GM12865 (cell line): ENCODE data around the gene S100A11.

Experiments
- DNase-seq: peaks from one replicate; pipeline ENCODE4 v3.0.0; 2010; ENCODE audit warnings: low read depth
- H3K4me3 ChIP-seq: 2 replicates; pipeline ENCODE4 v1.5.1; 2011; ENCODE audit warnings: mild to moderate bottlenecking, low read depth, low read length, control low read depth
- TF ChIP-seq, protein P1 (sequence below): IDR thresholded peaks from 2 replicates; pipeline ENCODE4 v1.5.1; 2011; ENCODE audit warnings: low read length, control low read depth, low read depth, inconsistent platforms; ENCODE audit not compliant: insufficient read depth; ENCODE audit errors: missing control alignments

Gene S100A11

DNA sequence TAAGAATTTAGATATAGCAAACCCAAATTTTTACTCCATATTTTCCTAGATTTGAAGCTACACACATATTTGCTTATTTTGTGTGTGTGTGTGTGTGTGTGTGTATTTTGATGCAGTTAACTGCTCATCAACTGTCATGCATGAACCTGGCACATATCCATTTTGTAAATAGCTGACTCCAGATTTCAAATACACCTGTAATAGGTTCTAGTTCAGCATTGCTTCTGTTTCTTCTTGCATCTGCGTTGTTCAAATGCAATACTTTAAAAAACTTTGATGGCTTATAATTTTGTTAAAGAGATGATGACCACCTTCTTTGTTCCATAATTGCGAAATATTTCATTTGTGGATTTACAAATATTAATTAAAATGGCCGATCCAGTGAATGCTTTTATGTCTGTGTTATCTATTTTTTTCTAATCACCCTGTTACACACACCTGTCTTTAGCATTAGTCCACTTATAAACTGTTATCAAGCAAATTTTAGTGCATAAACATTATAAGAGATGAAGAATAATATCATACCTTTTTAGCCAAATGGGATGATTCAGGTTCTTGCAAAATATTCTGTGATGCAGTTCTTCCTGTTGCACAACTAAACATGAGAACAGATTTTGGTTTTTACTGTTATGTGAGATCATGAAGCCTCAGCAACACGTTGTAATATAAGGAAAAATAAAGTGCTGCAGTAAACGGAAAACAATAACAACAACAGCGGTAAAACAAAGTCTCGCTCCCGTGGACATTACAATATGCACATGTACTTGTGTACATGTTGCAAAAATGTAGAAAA lies 12.7 kb upstream of the S100A11 start:
- no peak overlapping the region for H3K4me3 ChIP-seq
- TF ChIP-seq, protein P1, sequence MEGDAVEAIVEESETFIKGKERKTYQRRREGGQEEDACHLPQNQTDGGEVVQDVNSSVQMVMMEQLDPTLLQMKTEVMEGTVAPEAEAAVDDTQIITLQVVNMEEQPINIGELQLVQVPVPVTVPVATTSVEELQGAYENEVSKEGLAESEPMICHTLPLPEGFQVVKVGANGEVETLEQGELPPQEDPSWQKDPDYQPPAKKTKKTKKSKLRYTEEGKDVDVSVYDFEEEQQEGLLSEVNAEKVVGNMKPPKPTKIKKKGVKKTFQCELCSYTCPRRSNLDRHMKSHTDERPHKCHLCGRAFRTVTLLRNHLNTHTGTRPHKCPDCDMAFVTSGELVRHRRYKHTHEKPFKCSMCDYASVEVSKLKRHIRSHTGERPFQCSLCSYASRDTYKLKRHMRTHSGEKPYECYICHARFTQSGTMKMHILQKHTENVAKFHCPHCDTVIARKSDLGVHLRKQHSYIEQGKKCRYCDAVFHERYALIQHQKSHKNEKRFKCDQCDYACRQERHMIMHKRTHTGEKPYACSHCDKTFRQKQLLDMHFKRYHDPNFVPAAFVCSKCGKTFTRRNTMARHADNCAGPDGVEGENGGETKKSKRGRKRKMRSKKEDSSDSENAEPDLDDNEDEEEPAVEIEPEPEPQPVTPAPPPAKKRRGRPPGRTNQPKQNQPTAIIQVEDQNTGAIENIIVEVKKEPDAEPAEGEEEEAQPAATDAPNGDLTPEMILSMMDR, result no peak
- DNase-seq, result no peak

DNA sequence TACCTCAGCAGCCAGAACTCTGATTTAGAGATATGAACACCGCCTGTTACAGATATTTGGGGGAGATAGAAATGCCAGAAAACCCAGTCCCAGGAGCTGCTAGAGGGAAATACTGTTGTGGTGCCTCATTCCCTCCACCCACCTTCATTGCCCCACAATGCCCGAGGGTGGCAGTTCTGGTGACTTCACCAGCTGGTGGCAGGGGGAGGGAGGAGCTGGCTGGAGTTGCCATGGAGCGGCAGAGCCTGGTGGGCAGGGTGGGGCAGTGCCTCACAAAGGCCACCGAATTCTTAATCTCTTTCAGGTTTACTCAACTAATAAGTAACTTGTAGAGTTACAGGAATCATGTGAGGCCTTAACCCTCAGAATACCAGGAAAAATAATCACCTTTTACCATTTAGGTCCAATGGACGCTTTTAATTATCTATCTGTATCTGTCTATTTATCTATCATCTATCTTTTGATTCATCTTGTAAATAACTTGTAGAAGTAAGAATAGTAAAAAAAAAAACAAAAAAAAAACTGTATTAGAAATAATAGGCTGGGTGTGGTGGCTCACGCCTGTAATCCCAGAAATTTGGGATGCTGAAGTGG lies 11.7 kb upstream of the S100A11 start:
- H3K4me3 ChIP-seq, result peak overlapping the region; percentile 12; the same call in 1 of the 2 replicates
- DNase-seq, result no peak
- TF ChIP-seq, protein P1, result no peak

DNA sequence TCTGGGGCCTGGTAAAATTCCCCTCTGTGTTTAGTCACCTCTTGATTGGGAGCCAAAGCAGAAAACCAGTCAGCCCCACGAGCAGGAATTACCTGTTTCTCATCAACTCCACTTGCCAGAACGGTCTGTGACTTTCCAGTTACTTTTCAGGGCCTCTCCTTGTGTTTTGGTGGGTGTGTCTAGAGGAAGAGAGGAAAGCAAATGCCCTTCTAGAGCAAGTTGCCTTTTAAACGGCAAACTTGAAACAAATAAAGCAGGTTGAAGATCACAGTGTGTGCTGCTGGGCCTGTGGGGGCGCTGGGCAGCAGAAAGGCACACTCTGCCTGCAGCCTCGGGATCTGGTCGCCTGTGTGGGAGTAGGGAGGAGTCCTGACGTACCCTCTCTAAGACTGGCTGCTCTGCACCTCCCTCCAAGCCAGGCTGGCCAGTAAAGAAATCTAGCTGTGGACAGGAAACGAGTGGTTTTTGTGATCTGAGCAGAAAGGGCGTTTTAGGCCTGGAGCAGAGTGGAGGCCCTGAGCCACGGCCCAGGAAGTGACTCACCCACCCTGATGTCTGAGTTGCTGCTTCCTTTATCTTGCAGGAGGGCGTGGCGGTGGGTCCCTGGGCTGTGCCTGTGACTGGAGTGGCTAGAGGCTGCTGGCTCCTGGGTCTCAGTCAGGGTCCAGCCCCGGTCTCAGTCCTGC lies 11.1 kb upstream of the S100A11 start:
- peak; percentile 97 for DNase-seq
- TF ChIP-seq, protein P1, result peak; percentile 65
- H3K4me3 ChIP-seq, result peak overlapping the region; percentile 37

DNA sequence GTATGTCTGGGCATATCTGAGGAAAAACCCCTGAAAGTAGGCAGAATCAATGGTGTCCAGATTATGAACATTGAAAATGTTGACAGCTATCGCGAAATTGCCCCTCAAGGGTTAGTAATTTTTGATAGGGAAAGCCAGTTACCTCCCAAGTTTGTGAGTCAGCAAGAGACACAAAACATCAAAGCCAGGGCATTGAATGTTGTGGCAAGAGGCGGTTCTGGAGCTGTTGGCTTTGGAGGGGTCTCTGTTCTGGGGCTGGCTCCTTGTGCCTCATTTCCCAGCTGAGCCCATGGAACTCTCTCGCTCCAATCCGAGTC lies 10.6 kb upstream of the S100A11 start:
- TF ChIP-seq, protein P1, result no peak
- peak overlapping the region; percentile 37 for H3K4me3 ChIP-seq
- no peak for DNase-seq

DNA sequence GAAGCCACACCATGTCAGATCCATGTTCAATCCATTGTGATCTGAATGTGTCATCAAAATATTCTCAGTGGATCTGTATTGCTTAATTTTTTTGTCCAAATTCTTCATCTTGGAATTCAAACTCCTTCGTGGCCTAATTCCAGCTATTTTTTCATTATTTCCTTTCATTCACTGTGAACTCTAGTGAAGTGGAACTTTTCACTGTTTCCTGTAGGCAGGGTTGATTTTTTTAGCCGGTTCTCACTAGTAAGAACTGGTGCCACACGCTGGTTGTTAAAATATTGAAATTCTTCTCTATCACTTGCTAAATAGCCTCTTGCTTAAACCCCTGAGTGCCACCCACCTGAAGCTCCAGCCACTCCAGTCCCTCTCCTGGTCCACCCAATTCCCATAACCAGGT lies 7.6 kb upstream of the S100A11 start:
- TF ChIP-seq, protein P1, result no peak
- no peak for DNase-seq
- H3K4me3 ChIP-seq, result no peak overlapping the region

DNA sequence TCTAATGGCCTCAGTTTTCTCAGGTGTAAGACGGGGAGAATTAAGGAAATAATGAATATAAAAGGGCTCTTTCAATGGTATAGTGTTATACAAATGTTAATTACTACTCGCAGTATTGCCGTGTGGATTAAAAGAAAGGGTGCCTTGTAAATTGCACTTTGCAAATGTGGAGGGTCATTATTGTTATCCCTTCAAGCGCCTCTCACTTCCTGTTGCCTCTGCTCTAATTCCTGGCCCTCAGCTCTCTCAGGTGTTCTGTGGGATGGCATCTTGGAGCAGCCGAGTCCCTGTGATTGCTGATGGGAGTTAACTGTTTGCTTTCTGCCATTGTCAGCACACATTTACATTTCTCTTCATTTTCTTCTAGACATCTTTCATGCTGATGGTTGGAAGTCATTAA lies 7.1 kb upstream of the S100A11 start:
- DNase-seq, result no peak
- TF ChIP-seq, protein P1, result no peak
- no peak overlapping the region for H3K4me3 ChIP-seq

DNA sequence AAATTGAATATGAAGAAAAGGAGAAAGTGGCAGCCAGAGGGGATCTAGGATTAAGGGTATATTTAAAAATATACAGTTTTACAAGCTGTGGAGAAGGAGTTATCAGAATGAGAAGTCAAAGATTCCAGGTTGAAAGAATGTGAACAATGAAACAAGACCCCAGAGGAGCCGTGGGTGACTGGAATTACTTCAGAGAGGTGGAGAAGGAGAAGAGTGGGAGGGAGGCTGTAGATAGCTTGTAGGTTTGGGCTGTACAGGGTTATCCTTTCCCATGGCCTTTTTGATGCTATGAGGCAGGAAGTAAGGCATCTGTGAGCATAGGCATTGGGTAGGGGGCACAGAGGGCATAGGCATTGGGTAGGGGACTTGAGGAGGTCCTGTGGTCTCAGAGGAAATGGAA lies 5.2 kb upstream of the S100A11 start:
- no peak overlapping the region for H3K4me3 ChIP-seq
- DNase-seq, result no peak
- TF ChIP-seq, protein P1, result no peak
